Bronchial smooth muscle cell (primary cell): ENCODE results near the gene ZNF8. TPM values are rescaled to one million over a fixed set of nuclear protein-coding genes. Genes with fewer than 3 reads are reported as not detected.

Source experiments
- total RNA-seq: library from RNA; depleted of rRNA; stranded (reverse); fragments of >200 nt; gene quantifications from 2 replicates; pipeline ENCODE4 v1.2.1, GENCODE V29; 2014

Gene ZNF8
- 2.2 and 2.7 TPM in 2 replicates for total RNA-seq

GRCh38 chr19:58278541-58279041, at the start of gene ZNF8:
TSS of gene ZNF8 (plus strand) at chr19:58278955. CDS start at chr19:58279082, 127 bp downstream.

DNA sequence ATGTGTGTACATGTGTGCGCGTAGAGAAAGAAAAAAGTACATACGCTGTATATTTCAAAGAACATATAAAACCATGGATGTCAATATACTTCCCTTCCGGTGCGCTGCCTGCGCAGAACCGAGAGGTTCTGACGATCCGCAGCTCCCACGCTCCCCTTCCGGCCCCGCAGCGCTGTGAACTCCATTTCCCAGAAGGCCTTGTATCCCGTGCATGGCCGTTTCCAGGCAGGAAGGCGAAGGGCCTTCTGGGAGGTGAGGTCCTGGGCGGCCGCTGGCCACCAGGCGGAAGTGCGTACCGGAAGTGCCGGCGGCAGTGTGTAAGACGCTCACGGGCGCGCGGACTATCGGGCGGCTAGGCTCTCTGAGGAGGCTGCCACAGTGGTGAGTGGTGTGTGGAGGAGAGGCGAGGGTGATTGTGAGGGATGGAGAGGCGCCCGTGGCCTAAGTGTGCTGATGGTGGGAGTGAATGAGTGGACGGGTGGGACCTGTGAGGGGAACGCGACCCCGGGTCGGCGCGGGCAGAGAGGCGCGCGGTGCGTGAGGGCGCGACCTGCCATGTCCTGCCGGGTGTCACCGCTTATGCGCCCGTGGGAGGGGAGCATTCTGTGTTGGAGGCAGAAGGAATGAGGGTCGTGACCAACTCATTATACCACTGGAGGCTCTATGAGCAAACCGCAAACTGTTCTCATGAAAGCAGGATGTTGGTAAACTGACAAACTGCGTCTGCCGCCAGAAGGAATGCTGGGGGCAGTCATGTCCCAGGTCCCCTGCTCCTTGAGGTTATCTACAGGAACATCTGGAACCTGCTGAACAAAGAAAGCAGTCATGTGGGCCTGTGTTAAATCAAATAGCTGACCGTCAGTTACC, 26.5 kb downstream of the ZNF8 start, which contains the start of gene ERVK3-1:
Gene ERVK3-1 (plus strand): TSS at position 313 of the 867 bp plus-strand sequence. CDS start 6,792 bp downstream, outside the sequence.

GRCh38 chr19:58326914-58327726, 48.4 kb downstream of the ZNF8 start, which contains the start of gene ZSCAN22:
TSS of gene ZSCAN22 (plus strand) at chr19:58326994. CDS start at chr19:58334803, 7,809 bp downstream.

Other genes with a start within 250 kb of the ZNF8 start
- not detected in 2 replicates for gene ZSCAN1, start 244.9 kb upstream of the ZNF8 start, total RNA-seq
- gene ZNF135, start 219.7 kb upstream of the ZNF8 start, total RNA-seq: 5.7 and 6.1 TPM in 2 replicates
- 23.8 and 31.4 TPM in 2 replicates for gene ZSCAN18, start 180.7 kb upstream of the ZNF8 start, total RNA-seq
- 13.2 and 13.4 TPM in 2 replicates for gene ZNF329, start 128.2 kb upstream of the ZNF8 start, total RNA-seq
- 13.0 and 16.4 TPM in 2 replicates for gene ZNF274, start 95.9 kb upstream of the ZNF8 start, total RNA-seq
- gene ZNF544, start 50.0 kb upstream of the ZNF8 start, total RNA-seq: 25.5 TPM in 2 replicates
- gene ERVK3-1, start 26.4 kb downstream of the ZNF8 start, total RNA-seq: 25.4 and 31.8 TPM in 2 replicates
- 1.4 and 2.9 TPM in 2 replicates for gene ZSCAN22, start 48.0 kb downstream of the ZNF8 start, total RNA-seq
- gene A1BG, start 74.5 kb downstream of the ZNF8 start, total RNA-seq: 13.9 and 19.7 TPM in 2 replicates
- gene ZNF497, start 83.8 kb downstream of the ZNF8 start, total RNA-seq: 0.79 and 1.7 TPM in 2 replicates
- gene ZNF837, start 102.1 kb downstream of the ZNF8 start, total RNA-seq: 1.2 and 2.0 TPM in 2 replicates
- gene RPS5, start 108.3 kb downstream of the ZNF8 start, total RNA-seq: 2,454 and 4,367 TPM in 2 replicates
- 0.16 and 0.17 TPM in 2 replicates for gene RNF225, start 116.7 kb downstream of the ZNF8 start, total RNA-seq
- gene ZNF584, start 129.7 kb downstream of the ZNF8 start, total RNA-seq: 12.6 and 12.7 TPM in 2 replicates
- 9.1 and 10.4 TPM in 2 replicates for gene ZNF132, start 161.2 kb downstream of the ZNF8 start, total RNA-seq
- 8.0 and 11.3 TPM in 2 replicates for gene ZNF324B, start 172.7 kb downstream of the ZNF8 start, total RNA-seq
- gene ZNF324, start 188.1 kb downstream of the ZNF8 start, total RNA-seq: 9.9 and 15.6 TPM in 2 replicates
- gene ZNF446, start 197.4 kb downstream of the ZNF8 start, total RNA-seq: 6.0 and 8.5 TPM in 2 replicates
- gene SLC27A5, start 233.0 kb downstream of the ZNF8 start, total RNA-seq: 10.1 and 14.0 TPM in 2 replicates
- 5.8 and 7.2 TPM in 2 replicates for gene ZBTB45, start 240.9 kb downstream of the ZNF8 start, total RNA-seq